ENCODE measurements around the gene DNHD1. TPM values are rescaled to one million over a fixed set of nuclear protein-coding genes. Genes with fewer than 3 reads are reported as not detected.
"Not testable (repeated sequence)": the region's sequence is repeated elsewhere in the genome, so short reads cannot be mapped to it uniquely, and the experiment has no call there.

Gene DNHD1
- total and polyA plus RNA-seq, 8 donors = 1.9 to 11.2 (median 3.5) TPM

DNA sequence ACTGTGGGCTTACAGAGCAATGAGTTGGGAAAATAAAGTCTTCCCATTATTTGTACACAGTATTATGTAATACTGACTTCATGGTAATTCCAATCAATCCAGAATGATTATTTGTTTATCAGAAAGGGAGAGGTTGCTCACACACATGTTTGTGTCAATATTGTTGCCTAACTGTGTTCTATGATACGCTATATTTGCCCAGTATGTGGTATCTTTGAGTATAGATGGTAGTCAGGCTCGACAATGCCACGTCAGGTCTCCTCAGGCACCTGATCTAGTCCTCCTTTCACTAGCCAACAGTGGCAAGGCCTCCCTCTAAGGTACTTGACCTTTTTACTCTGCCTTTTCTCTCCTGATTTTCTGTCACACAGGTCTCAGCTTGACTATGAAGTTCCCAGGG, 5.3 kb downstream of the DNHD1 start:
- Histone ChIP-seq H3K4me1 (no peaks in the 10 kb centered on the region), H3K27ac (no peak overlapping the region), H3K27me3 (no peaks in the 10 kb centered on the region), H3K9me3 (no peaks in the 10 kb centered on the region), H3K4me3 (no peak overlapping the region), H3K36me3 (peaks cover 0 to 10% (median 0%) of the 10 kb centered on the region in 3 donors)
- intact Hi-C loops (cut with DNase I) = loop anchor here in 2 of 3 donors (5.0 to 10.0 kb wide), 3 partner anchors 65 to 125 kb away; no protein-coding TSS in a partner anchor
- 81 to 91% methylated on average over 3 of the region's 3 CpGs for WGBS, 2 donors
- no peak for DNase-seq
- TF ChIP-seq, protein P1, sequence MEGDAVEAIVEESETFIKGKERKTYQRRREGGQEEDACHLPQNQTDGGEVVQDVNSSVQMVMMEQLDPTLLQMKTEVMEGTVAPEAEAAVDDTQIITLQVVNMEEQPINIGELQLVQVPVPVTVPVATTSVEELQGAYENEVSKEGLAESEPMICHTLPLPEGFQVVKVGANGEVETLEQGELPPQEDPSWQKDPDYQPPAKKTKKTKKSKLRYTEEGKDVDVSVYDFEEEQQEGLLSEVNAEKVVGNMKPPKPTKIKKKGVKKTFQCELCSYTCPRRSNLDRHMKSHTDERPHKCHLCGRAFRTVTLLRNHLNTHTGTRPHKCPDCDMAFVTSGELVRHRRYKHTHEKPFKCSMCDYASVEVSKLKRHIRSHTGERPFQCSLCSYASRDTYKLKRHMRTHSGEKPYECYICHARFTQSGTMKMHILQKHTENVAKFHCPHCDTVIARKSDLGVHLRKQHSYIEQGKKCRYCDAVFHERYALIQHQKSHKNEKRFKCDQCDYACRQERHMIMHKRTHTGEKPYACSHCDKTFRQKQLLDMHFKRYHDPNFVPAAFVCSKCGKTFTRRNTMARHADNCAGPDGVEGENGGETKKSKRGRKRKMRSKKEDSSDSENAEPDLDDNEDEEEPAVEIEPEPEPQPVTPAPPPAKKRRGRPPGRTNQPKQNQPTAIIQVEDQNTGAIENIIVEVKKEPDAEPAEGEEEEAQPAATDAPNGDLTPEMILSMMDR (IDR thresholded peaks at IDR 0.05) = no peak
- no peak for ATAC-seq
- FAIRE-seq = no peak

DNA sequence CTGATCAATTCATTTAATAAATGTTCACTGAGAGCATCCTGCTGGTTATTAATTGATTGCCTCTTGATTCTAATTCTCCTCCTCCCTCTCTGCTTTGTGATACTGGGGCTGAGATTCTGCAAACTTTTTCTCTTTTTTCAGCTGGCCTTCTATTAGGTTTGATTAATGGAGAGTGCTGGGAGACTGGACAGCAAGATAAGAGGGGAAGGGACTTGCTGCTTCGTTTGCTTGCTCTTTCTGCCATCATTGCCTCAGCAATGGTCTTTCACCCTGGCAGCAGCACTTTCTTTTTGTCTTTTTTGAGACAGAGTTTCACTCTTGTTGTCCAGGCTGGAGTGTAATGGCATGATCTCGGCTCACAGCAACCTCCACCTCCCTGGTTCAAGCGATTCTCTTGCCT, 7.1 kb downstream of the DNHD1 start:
- DNase-seq (no peak), ATAC-seq (no peak), FAIRE-seq (no peak)
- Histone ChIP-seq H3K4me3 (no peak overlapping the region), H3K36me3 (peaks cover 0 to 10% (median 0%) of the 10 kb centered on the region in 3 donors), H3K27me3 (no peaks in the 10 kb centered on the region), H3K4me1 (no peaks in the 10 kb centered on the region), H3K9me3 (no peaks in the 10 kb centered on the region), H3K27ac (no peak overlapping the region)
- TF ChIP-seq, protein P1 (IDR thresholded peaks at IDR 0.05) = no peak
- WGBS, 2 donors = 65 to 70% methylated on average over 3 of the region's 3 CpGs
- intact Hi-C loops (cut with DNase I) = loop anchor here in 2 of 3 donors (5.0 to 10.0 kb wide), 3 partner anchors 67 to 127 kb away; no protein-coding TSS in a partner anchor

DNA sequence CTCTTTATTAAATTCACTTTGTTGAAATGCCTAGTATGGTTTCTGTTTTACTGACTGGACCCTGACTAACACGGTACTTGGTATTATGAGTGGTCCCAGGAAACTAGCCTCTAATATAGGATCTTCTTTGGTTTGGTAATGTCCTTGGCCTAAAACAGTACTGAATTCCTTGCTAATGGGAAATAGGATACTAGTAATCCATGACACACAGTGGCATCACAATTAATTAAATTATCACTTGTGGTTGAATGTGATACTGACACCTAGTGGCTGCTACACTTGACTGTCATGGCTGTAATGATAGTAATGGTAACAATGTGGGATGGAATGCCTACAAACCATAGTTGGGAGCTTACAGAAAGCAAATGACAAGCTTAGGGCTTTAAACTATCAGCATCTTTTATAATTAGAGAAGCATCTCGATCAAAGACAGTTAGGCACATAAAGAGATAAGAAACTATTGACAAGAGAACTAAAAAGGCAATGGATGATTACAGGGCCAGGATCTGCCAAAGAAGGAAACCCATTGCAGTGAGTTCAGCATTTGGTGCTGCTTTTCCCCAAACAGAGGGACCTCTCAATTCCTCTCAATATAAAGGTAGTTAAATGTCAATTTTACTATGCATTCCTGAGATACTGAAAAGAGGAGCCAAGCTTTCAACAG, 8.6 kb downstream of the DNHD1 start:
- WGBS, 2 donors = 52 to 54% methylated on average over 2 of the region's 2 CpGs
- intact Hi-C loops (cut with DNase I) = loop anchor here in 1 of 3 donors (10.0 kb wide), 1 partner anchor 121 kb away; no protein-coding TSS in a partner anchor
- Histone ChIP-seq H3K4me3 (no peak overlapping the region), H3K4me1 (no peaks in the 10 kb centered on the region), H3K27ac (no peak overlapping the region), H3K27me3 (no peaks in the 10 kb centered on the region), H3K36me3 (peaks cover 0 to 14% (median 0%) of the 10 kb centered on the region in 3 donors), H3K9me3 (no peaks in the 10 kb centered on the region)
- TF ChIP-seq, protein P1 (IDR thresholded peaks at IDR 0.05) = peak; percentile 46 to 73 (median 59)
- peak in 3 of 4 donors; percentile 80 to 83 (median 82) for ATAC-seq
- peak; percentile 78 for FAIRE-seq
- peak in 1 of 6 donors; percentile 15 for DNase-seq

DNA sequence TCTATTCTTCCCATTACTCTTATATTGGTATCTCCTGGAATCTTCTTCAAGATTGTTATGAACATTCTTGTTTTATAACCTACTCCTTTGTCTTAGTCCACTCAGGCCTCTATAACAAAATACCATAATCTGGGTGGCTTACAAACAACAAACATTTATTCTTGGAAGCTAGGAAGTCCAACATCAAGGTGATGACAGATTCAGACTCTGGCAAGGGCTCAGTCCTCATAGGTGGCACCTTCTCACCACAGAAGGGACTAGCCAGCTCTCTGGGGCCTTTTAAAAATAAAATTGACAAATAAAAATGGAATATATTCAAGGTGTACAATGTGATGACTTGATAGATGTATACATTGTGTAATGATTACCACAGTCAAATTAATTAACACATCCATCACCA, 19.8 kb downstream of the DNHD1 start:
- H3K9me3 ChIP-seq = no peaks in the 10 kb centered on the region
- H3K36me3 ChIP-seq = no peaks in the 10 kb centered on the region
- FAIRE-seq (no peak), DNase-seq (no peak), ATAC-seq (no peak)
- TF ChIP-seq, protein P1 (IDR thresholded peaks at IDR 0.05) = no peak
- H3K27ac ChIP-seq = no peak overlapping the region
- no peaks in the 10 kb centered on the region for H3K4me1 ChIP-seq
- no peaks in the 10 kb centered on the region for H3K27me3 ChIP-seq
- intact Hi-C loops (cut with DNase I) = no loop called here
- H3K4me3 ChIP-seq = no peak overlapping the region

DNA sequence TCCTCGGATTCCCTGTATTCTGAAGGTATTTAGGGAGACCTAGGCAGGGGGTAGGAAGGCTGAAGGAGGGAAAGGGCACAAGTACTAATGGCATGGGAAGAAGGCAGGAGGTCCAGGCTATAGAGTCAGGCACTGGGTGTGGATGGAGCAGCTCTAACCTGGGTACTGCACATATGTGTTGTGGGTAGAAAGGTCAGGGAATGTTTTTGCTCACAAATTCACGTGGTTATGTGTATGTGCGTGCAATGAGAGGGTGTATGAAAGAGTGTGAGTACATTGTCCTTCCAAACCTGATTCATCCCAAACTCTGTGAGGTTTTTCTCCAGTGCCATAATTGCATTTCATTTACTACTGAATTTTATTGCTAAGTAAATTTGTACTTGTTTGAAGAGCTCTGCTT, 23.2 kb downstream of the DNHD1 start:
- Histone ChIP-seq H3K4me1 (no peaks in the 10 kb centered on the region), H3K27me3 (no peaks in the 10 kb centered on the region), H3K9me3 (no peaks in the 10 kb centered on the region), H3K27ac (no peak overlapping the region), H3K36me3 (no peaks in the 10 kb centered on the region), H3K4me3 (no peak overlapping the region)
- FAIRE-seq = no peak
- intact Hi-C loops (cut with DNase I) = no loop called here
- ATAC-seq = no peak
- no peak for DNase-seq
- TF ChIP-seq, protein P1 (IDR thresholded peaks at IDR 0.05) = no peak
- WGBS, 2 donors = 71 to 83% methylated on average over 3 of the region's 3 CpGs

DNA sequence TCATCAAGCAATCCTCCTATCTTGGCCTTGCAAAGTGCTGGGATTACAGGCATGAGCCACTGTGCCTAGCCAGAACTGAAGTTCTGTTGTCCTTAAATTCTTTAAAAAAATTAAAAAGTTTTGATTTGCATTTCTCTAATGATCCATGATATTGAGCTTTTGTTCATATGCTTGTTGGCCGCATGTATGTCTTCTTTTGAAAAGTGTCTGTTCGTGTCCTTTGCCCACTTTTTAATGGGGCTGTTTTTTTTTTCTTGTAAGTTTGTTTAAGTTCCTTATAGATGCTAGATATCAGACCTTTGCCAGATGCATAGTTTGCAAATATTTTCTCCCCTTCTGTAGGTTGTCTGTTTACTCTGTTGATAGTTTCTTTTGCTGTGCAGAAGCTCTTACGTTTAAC, 24.9 kb downstream of the DNHD1 start:
- H3K36me3 ChIP-seq; intact Hi-C loops (cut with DNase I); FAIRE-seq; H3K27me3 ChIP-seq; H3K4me3 ChIP-seq; H3K9me3 ChIP-seq; DNase-seq; H3K4me1 ChIP-seq; H3K27ac ChIP-seq; ATAC-seq: not testable (repeated sequence)
- 94 to 95% methylated on average over 3 of the region's 3 CpGs for WGBS, 2 donors
